MM.1S (cell line): ENCODE data around the gene FAM216A.
"Not testable (repeated sequence)": the region's sequence is repeated elsewhere in the genome, so short reads cannot be mapped to it uniquely, and the experiment has no call there.

Source experiments
- EZH2 ChIP-seq: fragments of 300-600 bp; sonication (generic); optimal IDR thresholded peaks from 2 replicates; pipeline ENCODE3; 2017; ENCODE audit warnings: low read depth, mild to moderate bottlenecking, antibody characterized with exemption, low read length, mixed read lengths
- TF ChIP-seq, protein P1 (sequence below): fragments of 300-600 bp; sonication (generic); IDR thresholded peaks from 2 replicates; pipeline ENCODE4 v1.5.1; 2016; ENCODE audit warnings: antibody characterized with exemption, low read length, mixed read lengths

DNA sequence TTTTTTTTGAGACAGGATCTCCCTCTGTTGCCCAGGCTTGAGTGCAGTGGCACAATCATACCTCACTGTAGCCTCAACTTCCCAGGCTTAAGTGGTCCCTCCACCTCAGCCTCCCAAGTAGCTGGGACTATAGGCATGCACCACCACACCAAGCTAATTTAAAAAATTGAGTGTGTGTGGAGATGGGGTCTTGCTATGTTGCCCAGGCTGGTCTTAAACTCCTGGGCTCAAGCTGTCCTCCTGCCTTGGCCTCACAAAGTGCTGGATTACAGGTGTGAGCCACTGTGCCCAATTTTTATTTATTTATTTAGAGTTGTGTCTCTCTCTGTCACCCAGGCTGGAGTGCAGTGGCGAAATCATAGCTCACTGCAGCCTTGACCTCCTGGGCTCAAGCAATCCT lies 48.0 kb upstream of the FAM216A start:
- not testable (repeated sequence) for TF ChIP-seq EZH2
- TF ChIP-seq, protein P1, sequence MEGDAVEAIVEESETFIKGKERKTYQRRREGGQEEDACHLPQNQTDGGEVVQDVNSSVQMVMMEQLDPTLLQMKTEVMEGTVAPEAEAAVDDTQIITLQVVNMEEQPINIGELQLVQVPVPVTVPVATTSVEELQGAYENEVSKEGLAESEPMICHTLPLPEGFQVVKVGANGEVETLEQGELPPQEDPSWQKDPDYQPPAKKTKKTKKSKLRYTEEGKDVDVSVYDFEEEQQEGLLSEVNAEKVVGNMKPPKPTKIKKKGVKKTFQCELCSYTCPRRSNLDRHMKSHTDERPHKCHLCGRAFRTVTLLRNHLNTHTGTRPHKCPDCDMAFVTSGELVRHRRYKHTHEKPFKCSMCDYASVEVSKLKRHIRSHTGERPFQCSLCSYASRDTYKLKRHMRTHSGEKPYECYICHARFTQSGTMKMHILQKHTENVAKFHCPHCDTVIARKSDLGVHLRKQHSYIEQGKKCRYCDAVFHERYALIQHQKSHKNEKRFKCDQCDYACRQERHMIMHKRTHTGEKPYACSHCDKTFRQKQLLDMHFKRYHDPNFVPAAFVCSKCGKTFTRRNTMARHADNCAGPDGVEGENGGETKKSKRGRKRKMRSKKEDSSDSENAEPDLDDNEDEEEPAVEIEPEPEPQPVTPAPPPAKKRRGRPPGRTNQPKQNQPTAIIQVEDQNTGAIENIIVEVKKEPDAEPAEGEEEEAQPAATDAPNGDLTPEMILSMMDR = not testable (repeated sequence)
